ENCODE results near the gene MAPK8IP1. TPM values are rescaled to one million over a fixed set of nuclear protein-coding genes. Genes with fewer than 3 reads are reported as not detected.

Gene MAPK8IP1
- total RNA-seq, 1 donor from 2014 or later = 10.1 TPM

DNA sequence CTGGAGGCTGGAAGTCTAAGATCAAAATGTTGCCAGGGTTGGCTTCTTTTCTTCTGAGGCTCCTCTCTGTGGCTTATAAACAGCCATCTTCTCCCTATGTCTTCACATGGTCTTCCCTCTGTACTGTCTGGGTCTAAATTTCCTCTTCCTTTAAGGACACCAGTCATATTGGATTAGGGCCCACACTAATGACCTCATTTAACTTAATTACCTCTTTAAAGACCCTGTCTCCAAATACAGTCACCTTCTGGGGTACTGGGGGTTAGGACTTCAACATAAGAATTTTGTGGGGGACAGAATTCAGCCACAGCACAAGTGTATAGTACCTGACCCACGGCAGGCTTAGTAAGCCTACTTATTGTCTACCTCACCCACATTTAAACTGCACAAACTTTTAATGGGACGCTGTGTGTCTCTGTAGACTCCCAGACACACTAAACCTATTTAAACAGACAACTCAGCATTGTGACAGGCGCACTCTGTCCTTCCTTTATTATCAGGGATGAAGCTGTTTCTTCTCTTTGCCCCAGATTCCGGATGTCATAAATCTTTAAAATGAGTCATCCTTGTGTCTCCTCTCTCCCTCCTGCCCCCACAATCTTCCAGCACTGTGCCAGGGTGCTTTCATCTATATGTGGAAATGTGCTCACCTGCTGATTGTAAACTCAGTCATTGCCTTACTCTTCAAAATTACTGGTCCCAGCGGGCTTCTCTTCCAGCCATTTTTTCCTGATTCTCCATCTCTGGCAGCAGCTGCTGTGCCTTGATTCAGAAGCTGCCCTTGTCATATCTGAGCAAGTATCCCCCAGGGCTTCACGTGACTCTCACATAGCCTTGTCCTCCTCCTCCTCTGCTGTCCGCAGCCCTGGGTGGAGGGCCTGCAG is 5.4 kb upstream of the MAPK8IP1 start:
- no peak for TF ChIP-seq CTCF (IDR thresholded peaks at IDR 0.05)
- no peaks in the 10 kb centered on the region for H3K27me3 Mint-ChIP-seq (ENCODE audit: unreplicated experiment)
- no peak overlapping the region for H3K4me3 Mint-ChIP-seq (ENCODE audit: unreplicated experiment)
- peaks cover under 1% of the 10 kb centered on the region for H3K4me1 Mint-ChIP-seq (ENCODE audit: unreplicated experiment)
- peaks cover 21% of the 10 kb centered on the region for H3K36me3 Mint-ChIP-seq (ENCODE audit: unreplicated experiment)
- H3K27ac Mint-ChIP-seq (ENCODE audit: unreplicated experiment) = no peak overlapping the region
- no peaks in the 10 kb centered on the region for H3K9me3 Mint-ChIP-seq (ENCODE audit: unreplicated experiment)
- DNase-seq (ENCODE audit: extremely low spot score, unreplicated experiment) = no peak

DNA sequence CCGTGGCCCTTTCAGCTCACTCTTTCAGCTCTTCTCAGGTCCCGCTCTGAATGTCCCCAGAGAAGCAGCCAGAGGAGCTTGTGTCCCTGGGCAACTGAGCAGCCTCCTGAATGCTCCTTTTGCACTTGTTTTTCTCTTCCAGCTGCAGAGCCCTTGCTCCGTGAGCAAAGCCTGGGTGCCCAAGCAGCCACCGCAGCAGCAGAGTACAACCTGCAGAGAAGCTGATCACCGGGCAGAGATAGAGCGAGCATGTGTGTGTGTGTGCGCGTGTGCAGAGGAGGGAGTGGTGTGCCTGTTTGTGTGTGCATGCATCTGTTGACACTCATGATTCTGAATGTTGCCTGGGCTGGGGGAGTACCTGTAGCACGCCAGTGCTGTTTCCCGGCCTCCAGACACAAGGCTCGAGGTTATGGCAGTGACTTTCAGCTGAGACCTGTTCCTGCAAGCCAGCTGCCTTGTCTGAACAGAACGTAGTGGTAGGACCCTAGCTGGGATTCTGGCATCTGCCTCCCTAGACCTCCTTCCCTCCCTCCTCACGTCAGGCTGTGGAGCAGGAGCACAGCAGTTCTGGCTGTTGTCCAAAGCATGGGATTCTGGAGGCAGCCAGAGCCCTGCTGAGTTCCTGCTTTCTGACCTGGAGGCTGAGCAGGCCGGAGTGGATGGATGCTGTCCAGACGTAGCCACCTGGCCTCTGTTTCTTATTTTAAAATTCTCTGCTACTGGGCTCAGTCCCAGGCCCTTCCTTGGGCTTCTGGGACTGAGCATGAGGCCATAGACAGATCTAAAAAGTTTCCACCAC is 4.5 kb upstream of the MAPK8IP1 start:
- Mint-ChIP-seq H3K4me3 (ENCODE audit: unreplicated experiment) (no peak overlapping the region), H3K27me3 (ENCODE audit: unreplicated experiment) (peaks cover 2% of the 10 kb centered on the region), H3K36me3 (ENCODE audit: unreplicated experiment) (peaks cover 21% of the 10 kb centered on the region), H3K9me3 (ENCODE audit: unreplicated experiment) (no peaks in the 10 kb centered on the region), H3K27ac (ENCODE audit: unreplicated experiment) (no peak overlapping the region), H3K4me1 (ENCODE audit: unreplicated experiment) (peaks cover 3% of the 10 kb centered on the region)
- no peak for DNase-seq (ENCODE audit: extremely low spot score, unreplicated experiment)
- no peak for TF ChIP-seq CTCF (IDR thresholded peaks at IDR 0.05)

GRCh38 chr11:45881708-45882368 is 3.6 kb upstream of the MAPK8IP1 start:
- Mint-ChIP-seq H3K36me3 (ENCODE audit: unreplicated experiment) (peaks cover 21% of the 10 kb centered on the region), H3K9me3 (ENCODE audit: unreplicated experiment) (no peaks in the 10 kb centered on the region), H3K27ac (ENCODE audit: unreplicated experiment) (no peak overlapping the region), H3K27me3 (ENCODE audit: unreplicated experiment) (peaks cover 2% of the 10 kb centered on the region), H3K4me3 (ENCODE audit: unreplicated experiment) (no peak overlapping the region), H3K4me1 (ENCODE audit: unreplicated experiment) (peaks cover 3% of the 10 kb centered on the region)
- no peak for DNase-seq (ENCODE audit: extremely low spot score, unreplicated experiment)
- no peak for TF ChIP-seq CTCF (IDR thresholded peaks at IDR 0.05)

- Mint-ChIP-seq H3K9me3 (ENCODE audit: unreplicated experiment) (no peaks in the 10 kb centered on the region), H3K27ac (ENCODE audit: unreplicated experiment) (no peak overlapping the region), H3K36me3 (ENCODE audit: unreplicated experiment) (peaks cover 13% of the 10 kb centered on the region), H3K4me3 (ENCODE audit: unreplicated experiment) (peak overlapping the region; percentile 71), H3K27me3 (ENCODE audit: unreplicated experiment) (peaks cover 5% of the 10 kb centered on the region), H3K4me1 (ENCODE audit: unreplicated experiment) (peaks cover 3% of the 10 kb centered on the region)
- no peak for TF ChIP-seq CTCF (IDR thresholded peaks at IDR 0.05)
- DNase-seq (ENCODE audit: extremely low spot score, unreplicated experiment) = no peak
Measured at GRCh38 chr11:45884596-45885185, 760 bp upstream of the MAPK8IP1 start.
